GM19468 (cell line): ENCODE measurements around the gene RAB9A.
A peak's percentile ranks its signal among the peaks of the same experiment; 100 is the strongest.

Experiments
- ATAC-seq: cut with Tn5 transposase; IDR thresholded peaks from one replicate; pipeline ENCODE4 v1.9.1; 2021; ENCODE audit warnings: mild to moderate bottlenecking, moderate library complexity, moderate number of reproducible peaks; ENCODE audit not compliant: unreplicated experiment; ENCODE audit errors: extremely low read depth

RAB9A gene

GRCh38 chrX:13734278-13735172, 45.6 kb downstream of the RAB9A start, which contains the start of the genes OFD1 and TRAPPC2:
OFD1 (plus strand) TSS chrX:13734748; CDS start chrX:13735072, 324 bp downstream.
TRAPPC2 (minus strand) TSS chrX:13734620; CDS start chrX:13719963, 14,657 bp downstream.
- ATAC-seq, result peak; percentile 87

GRCh38 chrX:13741695-13742094, 52.8 kb downstream of the RAB9A start:
- ATAC-seq, result no peak

GRCh38 chrX:13742397-13743176, 53.7 kb downstream of the RAB9A start:
- peak; percentile 88 for ATAC-seq

- ATAC-seq, result no peak
Observed at GRCh38 chrX:13747836-13748235, 58.9 kb downstream of the RAB9A start.

GRCh38 chrX:13748486-13748885, 59.6 kb downstream of the RAB9A start:
- ATAC-seq, result no peak

- ATAC-seq, result no peak
Observed at GRCh38 chrX:13750204-13750603, 61.3 kb downstream of the RAB9A start.

- ATAC-seq, result no peak
Observed at GRCh38 chrX:13750812-13751211, 61.9 kb downstream of the RAB9A start.

- ATAC-seq, result no peak
Observed at GRCh38 chrX:13752141-13752540, 63.2 kb downstream of the RAB9A start.

GRCh38 chrX:13752646-13753045, 63.7 kb downstream of the RAB9A start:
- ATAC-seq, result peak; percentile 38

GRCh38 chrX:13754765-13755164, 65.8 kb downstream of the RAB9A start:
- no peak for ATAC-seq

GRCh38 chrX:13755254-13755653, 66.3 kb downstream of the RAB9A start:
- no peak for ATAC-seq

- no peak for ATAC-seq
Observed at GRCh38 chrX:13756381-13756780, 67.5 kb downstream of the RAB9A start.

- peak; percentile 48 for ATAC-seq
Observed at GRCh38 chrX:13759152-13759718, 70.3 kb downstream of the RAB9A start.
